ENCODE results near the gene HOXD1. TPM values are rescaled to one million over a fixed set of nuclear protein-coding genes. Genes with fewer than 3 reads are reported as not detected.

HOXD1 gene
- polyA plus RNA-seq, 1 of the 3 experiments (the other 2 are of a cell fraction): not detected

- ChIA-PET POLR2A (no interaction called here), CTCF (interaction anchor here (1.7 kb wide), 1 partner anchor 390 kb away, joined by 4 read pairs; no protein-coding TSS in a partner anchor)
- H3F3A ChIP-seq (replicated peaks; ENCODE audit: insufficient read depth): no peaks in the 10 kb centered on the region
- TF ChIP-seq GATA2 (CRISPR knock-in tag; IDR thresholded peaks at IDR 0.05): no peak
- no peak for TF ChIP-seq NFIC (IDR thresholded peaks at IDR 0.05; ENCODE audit: borderline replicate concordance)
- TF ChIP-seq FOXM1 (IDR thresholded peaks at IDR 0.05; ENCODE audit: low read depth): no peak
- TF ChIP-seq CTCF (IDR thresholded peaks at IDR 0.05): no peak
- no peak for TF ChIP-seq EZH2phosphoT487 (IDR thresholded peaks at IDR 0.05; ENCODE audit: borderline replicate concordance, low read depth)
- no peak for TF ChIP-seq RCOR1 (IDR thresholded peaks at IDR 0.05; ENCODE audit: low read length)
- no peak for TF ChIP-seq TCF12 (IDR thresholded peaks at IDR 0.05)
- TF ChIP-seq, protein P1, sequence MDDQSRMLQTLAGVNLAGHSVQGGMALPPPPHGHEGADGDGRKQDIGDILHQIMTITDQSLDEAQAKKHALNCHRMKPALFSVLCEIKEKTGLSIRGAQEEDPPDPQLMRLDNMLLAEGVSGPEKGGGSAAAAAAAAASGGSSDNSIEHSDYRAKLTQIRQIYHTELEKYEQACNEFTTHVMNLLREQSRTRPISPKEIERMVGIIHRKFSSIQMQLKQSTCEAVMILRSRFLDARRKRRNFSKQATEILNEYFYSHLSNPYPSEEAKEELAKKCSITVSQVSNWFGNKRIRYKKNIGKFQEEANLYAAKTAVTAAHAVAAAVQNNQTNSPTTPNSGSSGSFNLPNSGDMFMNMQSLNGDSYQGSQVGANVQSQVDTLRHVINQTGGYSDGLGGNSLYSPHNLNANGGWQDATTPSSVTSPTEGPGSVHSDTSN (IDR thresholded peaks at IDR 0.05): no peak
- no peak for TF ChIP-seq MAX (IDR thresholded peaks at IDR 0.05; ENCODE audit: low read depth)
- no peak for TF ChIP-seq POLR2AphosphoS5 (IDR thresholded peaks at IDR 0.05; ENCODE audit: low read depth, low read length)
- TF ChIP-seq TAF1 (IDR thresholded peaks at IDR 0.05; ENCODE audit: borderline replicate concordance, low read depth, low read length): no peak
- TF ChIP-seq MEF2A (IDR thresholded peaks at IDR 0.05; ENCODE audit: borderline replicate concordance, low read depth): no peak
- no peak for TF ChIP-seq RAD21 (IDR thresholded peaks at IDR 0.05; ENCODE audit: low read length)
- no peak for TF ChIP-seq JUND (IDR thresholded peaks at IDR 0.05)
- no peak for TF ChIP-seq CHD2 (IDR thresholded peaks at IDR 0.05; ENCODE audit: low read length, partially characterized antibody)
- no peak for TF ChIP-seq NRF1 (IDR thresholded peaks at IDR 0.05; ENCODE audit: low read depth, low read length)
- no peak for TF ChIP-seq MXI1 (IDR thresholded peaks at IDR 0.05; ENCODE audit: low read depth, low read length)
- no peak for TF ChIP-seq EP300 (IDR thresholded peaks at IDR 0.05; ENCODE audit: borderline replicate concordance in 1 of 2, low read depth in 1 of 2, low read length in 1 of 2)
- no peak overlapping the region for H3K27ac ChIP-seq (ENCODE audit: low read depth in 2 of 2, low read length in 1 of 2)
- no peaks in the 10 kb centered on the region for H3K9me2 ChIP-seq
- H3K36me3 ChIP-seq (replicated peaks in 1 of 2; ENCODE audit: control insufficient read depth in 1 of 2, insufficient read depth in 2 of 2, low read length in 1 of 2): peaks cover 0 to 3% of the 10 kb centered on the region in 2 experiments
- H4K20me1 ChIP-seq (ENCODE audit: insufficient read depth): no peaks in the 10 kb centered on the region
- H3K4me2 ChIP-seq: no peak overlapping the region
- H3K79me2 ChIP-seq (ENCODE audit: insufficient read depth): no peaks in the 10 kb centered on the region
- no peaks in the 10 kb centered on the region for H3K27me3 ChIP-seq (ENCODE audit: insufficient read depth)
- H3K4me1 ChIP-seq (ENCODE audit: control insufficient read depth in 1 of 2, insufficient read depth in 2 of 2, low read depth in 1 of 2, low read length in 1 of 2): peaks cover 0 to 3% of the 10 kb centered on the region in 2 experiments; a peak in 1 of 4 replicates
- H3K9me3 ChIP-seq: no peaks in the 10 kb centered on the region
- H3K9ac ChIP-seq: no peak overlapping the region
- no peak overlapping the region for H2AFZ ChIP-seq (ENCODE audit: low read depth)
- no peak for DNase-seq
- no peak overlapping the region for H3K4me3 ChIP-seq (ENCODE audit: low read depth in 2 of 2, low read length in 1 of 2)
- 85% methylated on average over 12 of the region's 12 CpGs for WGBS (ENCODE audit: low lambda C conversion rate)
Observed at GRCh38 chr2:176163672-176164056, 24.8 kb upstream of the HOXD1 start.

All from SK-N-SH (cell line).